ENCODE data around the gene EDNRB. TPM values are rescaled to one million over a fixed set of nuclear protein-coding genes. Genes with fewer than 3 reads are reported as not detected.

EDNRB gene
- total RNA-seq, 1 experiment from 2014 or later, result 55.8 TPM

- TF ChIP-seq CTCF (IDR thresholded peaks at IDR 0.05) (no peak), CDX4 (CRISPR knock-in tag; IDR thresholded peaks at IDR 0.05; ENCODE audit: borderline replicate concordance) (no peak), GTF2I (CRISPR knock-in tag; conservative IDR thresholded peaks at IDR 0.05) (no peak), ZMAT4 (CRISPR knock-in tag; IDR thresholded peaks at IDR 0.05) (no peak), E2F1 (CRISPR knock-in tag; IDR thresholded peaks at IDR 0.05) (no peak), HMGXB4 (CRISPR knock-in tag; IDR thresholded peaks at IDR 0.05) (no peak), E2F5 (CRISPR knock-in tag; IDR thresholded peaks at IDR 0.05) (no peak), PRDM15 (CRISPR knock-in tag; IDR thresholded peaks at IDR 0.05) (no peak), EMX1 (CRISPR knock-in tag; IDR thresholded peaks at IDR 0.05) (no peak), TEAD4 (CRISPR knock-in tag; IDR thresholded peaks at IDR 0.05) (no peak)
These were observed 53.0 kb downstream of the EDNRB start (continued) for GRCh38 chr13:77865622-77866021.

GRCh38 chr13:77863144-77863543 lies 55.5 kb downstream of the EDNRB start:
- ChIA-PET CTCF (no interaction called here), POLR2A (interaction anchor here (0.6 kb wide), 1 partner anchor 18 kb away, joined by 3 read pairs; no protein-coding TSS in a partner anchor)
- no peaks in the 10 kb centered on the region for H3K27me3 Mint-ChIP-seq (ENCODE audit: low read depth)
- H3K9me3 Mint-ChIP-seq, result peaks cover 21% of the 10 kb centered on the region
- peaks cover 41% of the 10 kb centered on the region for H3K4me1 Mint-ChIP-seq
- H3K4me3 Mint-ChIP-seq, result no peak overlapping the region
- ATAC-seq (no peak), DNase-seq (ENCODE audit: low spot score) (no peak)
- peaks cover 23% of the 10 kb centered on the region for H3K36me3 Mint-ChIP-seq
- 0 out of 2 replicates have a peak overlapping the region, but pooled peaks have one; percentile 21 for H3K27ac Mint-ChIP-seq
- no peak for TF ChIP-seq TEAD1 (CRISPR knock-in tag; IDR thresholded peaks at IDR 0.05)
- no peak for TF ChIP-seq ATF6 (CRISPR knock-in tag; IDR thresholded peaks at IDR 0.05)
- TF ChIP-seq SP1 (CRISPR knock-in tag; conservative IDR thresholded peaks at IDR 0.05), result no peak
- TF ChIP-seq ERG (CRISPR knock-in tag; IDR thresholded peaks at IDR 0.05), result no peak
- no peak for TF ChIP-seq SMAD3 (CRISPR knock-in tag; IDR thresholded peaks at IDR 0.05; ENCODE audit: borderline replicate concordance)
- TF ChIP-seq NFE2L1 (CRISPR knock-in tag; IDR thresholded peaks at IDR 0.05), result no peak
- TF ChIP-seq ZNF396 (CRISPR knock-in tag; IDR thresholded peaks at IDR 0.05; ENCODE audit: borderline replicate concordance), result no peak
- no peak for TF ChIP-seq FOXP4 (CRISPR knock-in tag; IDR thresholded peaks at IDR 0.05)
- TF ChIP-seq HMGA2 (CRISPR knock-in tag; IDR thresholded peaks at IDR 0.05), result no peak
- no peak for TF ChIP-seq USF2 (CRISPR knock-in tag; IDR thresholded peaks at IDR 0.05)

All from WTC11 (cell line).